GM12872 (cell line): ENCODE results near the gene NDUFB2.

Experiments
- CTCF ChIP-seq: IDR thresholded peaks from 3 replicates; pipeline ENCODE4 v1.5.1; 2011; ENCODE audit warnings: low read depth, mild to moderate bottlenecking, low read length, moderate library complexity; ENCODE audit not compliant: insufficient read depth

The NDUFB2 gene

GRCh38 chr7:140696680-140697446 is at the start of gene NDUFB2:
Gene NDUFB2, plus strand, starts transcription at chr7:140696708. Its CDS starts 37 bp downstream, at chr7:140696745.
- no peak for TF ChIP-seq CTCF

- TF ChIP-seq CTCF = peak; percentile 76
Measured at GRCh38 chr7:140646931-140647647, 49.4 kb upstream of the NDUFB2 start.

- no peak for TF ChIP-seq CTCF
Measured at GRCh38 chr7:140649556-140650205, 46.8 kb upstream of the NDUFB2 start.

- no peak for TF ChIP-seq CTCF
Measured at GRCh38 chr7:140650367-140650766, 46.1 kb upstream of the NDUFB2 start.

GRCh38 chr7:140653319-140654108 is 43.0 kb upstream of the NDUFB2 start:
- peak; percentile 85 for TF ChIP-seq CTCF

- no peak for TF ChIP-seq CTCF
Measured at GRCh38 chr7:140654109-140654387, 42.5 kb upstream of the NDUFB2 start.

GRCh38 chr7:140654661-140655060 is 41.8 kb upstream of the NDUFB2 start:
- no peak for TF ChIP-seq CTCF
